ENCODE measurements around the gene PLPPR4. TPM values are rescaled to one million over a fixed set of nuclear protein-coding genes. Genes with fewer than 3 reads are reported as not detected.

Gene PLPPR4
- total and polyA plus RNA-seq, 2 experiments from 2014 or later, result 0.99 to 2.3 TPM

- no peak for TF ChIP-seq CTCF (conservative IDR thresholded peaks at IDR 0.05; ENCODE audit: low read depth in 2 of 2)
- TF ChIP-seq EZH2 (IDR thresholded peaks at IDR 0.05; ENCODE audit: low read depth, unreplicated experiment), result no peak
Measured at GRCh38 chr1:99218572-99218971, 45.7 kb upstream of the PLPPR4 start (continued).

GRCh38 chr1:99218999-99219398, 45.3 kb upstream of the PLPPR4 start:
- Histone ChIP-seq H3K9me2 (ENCODE audit: insufficient read depth) (0 out of 2 replicates have a peak, but pooled peaks cover 3% of the 10 kb centered on the region), H2AFZ (no peak overlapping the region), H3K79me2 (replicated peaks; ENCODE audit: insufficient read depth) (no peaks in the 10 kb centered on the region), H3K36me3 (ENCODE audit: insufficient read depth) (no peaks in the 10 kb centered on the region), H3K4me3 (no peak overlapping the region), H3K27me3 (ENCODE audit: insufficient read depth) (no peaks in the 10 kb centered on the region), H3K4me1 (ENCODE audit: insufficient read depth) (peaks cover 13% of the 10 kb centered on the region; the same call in 1 of the 2 replicates), H3K27ac (ENCODE audit: low read depth) (no peak overlapping the region), H3F3A (replicated peaks; ENCODE audit: low read depth) (no peaks in the 10 kb centered on the region), H3K4me2 (no peak overlapping the region), H4K20me1 (replicated peaks; ENCODE audit: insufficient read depth) (no peaks in the 10 kb centered on the region)
- DNase-seq (ENCODE audit: low spot score) (no peak), ATAC-seq (no peak)
- no peak overlapping the region for H3K27ac Mint-ChIP-seq
- H3K36me3 Mint-ChIP-seq (ENCODE audit: low read depth), result no peaks in the 10 kb centered on the region
- no peak overlapping the region for H3K4me3 Mint-ChIP-seq
- H3K4me1 Mint-ChIP-seq, result peaks cover 9% of the 10 kb centered on the region; the same call in 2 of the 3 replicates
- peaks cover 1% of the 10 kb centered on the region for H3K27me3 Mint-ChIP-seq (ENCODE audit: insufficient read depth, low read depth, poor library complexity)
- H3K9me3 Mint-ChIP-seq, result 0 out of 3 replicates have a peak, but pooled peaks cover 5% of the 10 kb centered on the region
- no peak for TF ChIP-seq ZNF462 (CRISPR knock-in tag; IDR thresholded peaks at IDR 0.05)
- no peak for TF ChIP-seq POLR2AphosphoS5 (IDR thresholded peaks at IDR 0.05; ENCODE audit: low read depth)
- no peak for TF ChIP-seq REST (IDR thresholded peaks at IDR 0.05; ENCODE audit: unreplicated experiment)
- TF ChIP-seq CTCF (conservative IDR thresholded peaks at IDR 0.05; ENCODE audit: low read depth in 2 of 2), result no peak
- no peak for TF ChIP-seq EZH2 (IDR thresholded peaks at IDR 0.05; ENCODE audit: low read depth, unreplicated experiment)
- no peak for TF ChIP-seq ZNF114 (CRISPR knock-in tag; IDR thresholded peaks at IDR 0.05)
- TF ChIP-seq STAT1 (IDR thresholded peaks at IDR 0.05; ENCODE audit: unreplicated experiment), result no peak
- no peak for TF ChIP-seq JUNB (IDR thresholded peaks at IDR 0.05; ENCODE audit: unreplicated experiment)
- no peak for TF ChIP-seq EZH2phosphoT487 (IDR thresholded peaks at IDR 0.05; ENCODE audit: unreplicated experiment)
- TF ChIP-seq ETS1 (IDR thresholded peaks at IDR 0.05), result no peak

Data from GM23338 (cell line).